CD14-positive monocyte (primary cell): ENCODE data around the gene C16orf96. TPM values are rescaled to one million over a fixed set of nuclear protein-coding genes. Genes with fewer than 3 reads are reported as not detected.

Experiments
- DNase-seq, 3 donors: peaks; one replicate each; pipeline ENCODE4 v3.0.0-alpha.2; 2011 to 2022
- H2AFZ ChIP-seq: 2 replicates; pipeline ENCODE4 v1.6.0; 2012; ENCODE audit warnings: mild to moderate bottlenecking, low read depth, low read length, inconsistent platforms; ENCODE audit not compliant: insufficient read depth, poor library complexity, severe bottlenecking
- H3K27ac ChIP-seq, 2 donors: 1 replicate in 1 of 2; 2 replicates in 1 of 2; pipeline ENCODE4 v1.5.1; 2012 to 2013; ENCODE audit warnings: low read length in 2 of 2, control low read depth in 1 of 2, inconsistent platforms in 1 of 2, low read depth in 1 of 2, mild to moderate bottlenecking in 1 of 2
- H3K27me3 ChIP-seq, 2 donors: one replicate each; pipeline versions ENCODE4 v1.6.0 to v1.6.1; 2011 to 2013; ENCODE audit warnings: low read length in 2 of 2; ENCODE audit not compliant: control insufficient read depth in 2 of 2, insufficient read depth in 2 of 2
- H3K36me3 ChIP-seq, 2 donors: replicated peaks in 1 of 2; 1 replicate in 1 of 2; 2 replicates in 1 of 2; pipeline versions ENCODE4 v1.5.1 to v1.6.1; 2012 to 2013; ENCODE audit warnings: low read length in 2 of 2, control low read depth in 1 of 2, inconsistent platforms in 1 of 2, mild to moderate bottlenecking in 1 of 2; ENCODE audit not compliant: insufficient read depth in 2 of 2, control insufficient read depth in 1 of 2
- H3K4me1 ChIP-seq, 2 donors: 1 replicate in 1 of 2; 2 replicates in 1 of 2; pipeline versions ENCODE4 v1.5.1 to v1.6.1; 2012 to 2013; ENCODE audit warnings: low read length in 2 of 2, control low read depth in 1 of 2, inconsistent platforms in 1 of 2, mild to moderate bottlenecking in 1 of 2, moderate library complexity in 1 of 2; ENCODE audit not compliant: insufficient read depth in 2 of 2, control insufficient read depth in 1 of 2
- H3K4me2 ChIP-seq: replicated peaks from 2 replicates; pipeline ENCODE3; 2012; ENCODE audit warnings: low read length, moderate library complexity, mild to moderate bottlenecking; ENCODE audit not compliant: poor library complexity, severe bottlenecking; ENCODE audit errors: extremely low read depth
- H3K4me3 ChIP-seq, 3 experiments: fragments of 200-600 bp in 1 of 3; sonication (generic) in 1 of 3; replicated peaks in 1 of 3; 1 replicate in 2 of 3; 2 replicates in 1 of 3; pipeline ENCODE4 v1.5.1; 2011 to 2013; ENCODE audit warnings: low read length in 3 of 3, mild to moderate bottlenecking in 3 of 3, control low read depth in 2 of 3, low read depth in 2 of 3, inconsistent platforms in 1 of 3, moderate library complexity in 1 of 3
- H3K79me2 ChIP-seq: 2 replicates; pipeline ENCODE4 v1.6.0; 2012; ENCODE audit warnings: mild to moderate bottlenecking, control low read depth, inconsistent platforms, low read length, moderate library complexity; ENCODE audit not compliant: insufficient read depth
- H3K9ac ChIP-seq: 2 replicates; pipeline ENCODE4 v1.6.0; 2017; ENCODE audit warnings: low read length, mild to moderate bottlenecking; ENCODE audit not compliant: insufficient read depth, poor library complexity, severe bottlenecking
- H3K9me3 ChIP-seq, 2 donors: replicated peaks in 1 of 2; 1 replicate in 1 of 2; 2 replicates in 1 of 2; pipeline versions ENCODE4 v1.5.1 to v1.6.1; 2012 to 2013; ENCODE audit warnings: low read length in 2 of 2, control low read depth in 1 of 2; ENCODE audit not compliant: control insufficient read depth in 1 of 2, insufficient read depth in 1 of 2
- H4K20me1 ChIP-seq: 2 replicates; pipeline ENCODE4 v1.6.0; 2012; ENCODE audit warnings: mild to moderate bottlenecking, low read length, control low read depth, moderate library complexity; ENCODE audit not compliant: insufficient read depth
- H3K27ac Mint-ChIP-seq, 7 donors: one replicate each; pipeline ENCODE4 v1.8.0; 2020; ENCODE audit warnings: mild to moderate bottlenecking in 7 of 7, mixed read lengths in 7 of 7, moderate library complexity in 6 of 7, inconsistent platforms in 2 of 7
- H3K27me3 Mint-ChIP-seq, 3 donors: one replicate each; pipeline ENCODE4 v1.8.0; 2021 to 2022; ENCODE audit warnings: low read depth in 3 of 3, mild to moderate bottlenecking in 3 of 3, mixed read lengths in 3 of 3, moderate library complexity in 3 of 3, inconsistent platforms in 1 of 3
- H3K36me3 Mint-ChIP-seq, 2 donors: one replicate each; pipeline ENCODE4 v1.8.0; 2020; ENCODE audit warnings: mixed read lengths in 2 of 2, inconsistent platforms in 1 of 2, mild to moderate bottlenecking in 1 of 2
- H3K4me1 Mint-ChIP-seq: one replicate; pipeline ENCODE4 v1.8.0; 2020; ENCODE audit warnings: mild to moderate bottlenecking, mixed read lengths
- H3K4me3 Mint-ChIP-seq, 2 donors: one replicate each; pipeline ENCODE4 v1.8.0; 2020; ENCODE audit warnings: mild to moderate bottlenecking in 2 of 2, mixed read lengths in 2 of 2, moderate library complexity in 1 of 2
- H3K9me3 Mint-ChIP-seq, 7 donors: one replicate each; pipeline ENCODE4 v1.8.0; 2020 to 2022; ENCODE audit warnings: mixed read lengths in 7 of 7, mild to moderate bottlenecking in 6 of 7, moderate library complexity in 6 of 7, inconsistent platforms in 2 of 7
- WGBS: methylation state at CpG from one replicate; pipeline ENCODE4 v1.1.5; 2013; ENCODE audit warnings: missing lambda C conversion rate; ENCODE audit not compliant: insufficient coverage; 5-methylcytosine and 5-hydroxymethylcytosine counted together
- intact Hi-C, 2 donors: fragments of 100-400 bp; cut with micrococcal nuclease; formaldehyde crosslinking; loops; one replicate each; pipeline versions ENCODE4 v1.15.0 to v1.15.1; 2023
- polyA plus RNA-seq, 3 donors: library from polyadenylated mRNA; depleted of rRNA in 1 of 3; unstranded in 2 of 3; stranded (reverse) in 1 of 3; fragments of 300-500 nt in 2 of 3; fragments of >200 nt in 1 of 3; fragmentation: Illumina TruSeq in 2 of 3; gene quantifications; 1 replicate in 2 of 3; 2 replicates in 1 of 3; pipeline ENCODE4 v1.2.3, GENCODE V29; 2012 to 2021
- TF ChIP-seq, protein P1 (sequence below): fragments of 200-600 bp; IDR thresholded peaks from one replicate; pipeline ENCODE4 v1.8.0; 2022; ENCODE audit warnings: antibody characterized with exemption, mild to moderate bottlenecking

Gene C16orf96
- polyA plus RNA-seq, 3 donors = 0.13 TPM; not detected in 2

DNA sequence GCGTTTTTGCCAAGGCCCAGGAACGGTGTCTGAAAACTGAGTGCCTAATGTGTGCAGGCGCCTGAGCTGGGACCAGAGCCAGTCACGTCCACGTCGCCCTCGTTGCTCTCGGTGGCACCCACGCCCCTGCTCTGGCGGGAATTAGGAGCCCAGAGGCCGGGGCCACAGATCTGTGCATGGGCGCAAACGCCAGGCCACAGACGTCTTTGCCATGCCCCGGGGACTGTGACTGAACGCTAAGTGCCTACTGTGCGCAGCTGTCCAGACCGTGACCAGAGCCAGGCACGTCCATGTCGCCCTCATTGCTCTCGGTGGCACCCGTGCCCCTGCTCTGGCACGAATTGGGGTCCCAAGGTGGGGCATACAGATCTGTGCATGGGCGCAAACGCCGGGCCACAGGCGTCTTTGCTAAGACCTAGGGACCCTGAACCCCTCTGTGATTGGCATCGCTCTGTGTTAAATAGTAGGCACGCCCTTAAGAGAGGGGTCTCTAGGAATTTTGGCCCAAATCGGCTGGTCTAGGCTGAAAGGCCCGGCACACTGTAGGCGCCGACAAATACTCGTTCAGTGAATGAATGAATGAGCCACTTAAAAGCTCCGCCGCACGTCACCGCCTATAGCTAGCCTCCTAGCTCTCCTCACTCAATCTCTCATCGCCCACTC, 59.4 kb downstream of the C16orf96 start:
- peaks cover 0 to 1% (median 0%) of the 10 kb centered on the region in 7 donors for H3K9me3 Mint-ChIP-seq
- intact Hi-C loops = loop anchor here in 1 of 2 donors (1.0 to 10.0 kb wide), 4 partner anchors 9 to 198 kb away; partner anchors contain the start of genes CDIP1, CORO7 and MGRN1
- Histone ChIP-seq H3K9ac (peak overlapping the region; percentile 85), H3K4me2 (peak overlapping the region; percentile 96), H4K20me1 (peaks cover 36% of the 10 kb centered on the region), H2AFZ (peak overlapping the region; percentile 87), H3K27me3 (no peaks in the 10 kb centered on the region), H3K4me1 (peaks cover 47 to 53% of the 10 kb centered on the region in 2 donors), H3K36me3 (no peaks in the 10 kb centered on the region), H3K4me3 (peak overlapping the region; percentile 61 to 76 (median 64)), H3K27ac (peak overlapping the region; percentile 78 to 89), H3K9me3 (no peaks in the 10 kb centered on the region), H3K79me2 (peaks cover 38% of the 10 kb centered on the region)
- peaks cover 47% of the 10 kb centered on the region for H3K4me1 Mint-ChIP-seq
- no peak for DNase-seq
- WGBS = 86% methylated on average over 33 of the region's 39 CpGs
- TF ChIP-seq, protein P1, sequence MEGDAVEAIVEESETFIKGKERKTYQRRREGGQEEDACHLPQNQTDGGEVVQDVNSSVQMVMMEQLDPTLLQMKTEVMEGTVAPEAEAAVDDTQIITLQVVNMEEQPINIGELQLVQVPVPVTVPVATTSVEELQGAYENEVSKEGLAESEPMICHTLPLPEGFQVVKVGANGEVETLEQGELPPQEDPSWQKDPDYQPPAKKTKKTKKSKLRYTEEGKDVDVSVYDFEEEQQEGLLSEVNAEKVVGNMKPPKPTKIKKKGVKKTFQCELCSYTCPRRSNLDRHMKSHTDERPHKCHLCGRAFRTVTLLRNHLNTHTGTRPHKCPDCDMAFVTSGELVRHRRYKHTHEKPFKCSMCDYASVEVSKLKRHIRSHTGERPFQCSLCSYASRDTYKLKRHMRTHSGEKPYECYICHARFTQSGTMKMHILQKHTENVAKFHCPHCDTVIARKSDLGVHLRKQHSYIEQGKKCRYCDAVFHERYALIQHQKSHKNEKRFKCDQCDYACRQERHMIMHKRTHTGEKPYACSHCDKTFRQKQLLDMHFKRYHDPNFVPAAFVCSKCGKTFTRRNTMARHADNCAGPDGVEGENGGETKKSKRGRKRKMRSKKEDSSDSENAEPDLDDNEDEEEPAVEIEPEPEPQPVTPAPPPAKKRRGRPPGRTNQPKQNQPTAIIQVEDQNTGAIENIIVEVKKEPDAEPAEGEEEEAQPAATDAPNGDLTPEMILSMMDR = no peak
- peak overlapping the region; percentile 68 to 76 for H3K4me3 Mint-ChIP-seq
- H3K36me3 Mint-ChIP-seq = no peaks in the 10 kb centered on the region
- H3K27me3 Mint-ChIP-seq = peaks cover 0 to 2% (median 0%) of the 10 kb centered on the region in 3 donors
- peak overlapping the region; percentile 86 to 96 (median 90) for H3K27ac Mint-ChIP-seq

DNA sequence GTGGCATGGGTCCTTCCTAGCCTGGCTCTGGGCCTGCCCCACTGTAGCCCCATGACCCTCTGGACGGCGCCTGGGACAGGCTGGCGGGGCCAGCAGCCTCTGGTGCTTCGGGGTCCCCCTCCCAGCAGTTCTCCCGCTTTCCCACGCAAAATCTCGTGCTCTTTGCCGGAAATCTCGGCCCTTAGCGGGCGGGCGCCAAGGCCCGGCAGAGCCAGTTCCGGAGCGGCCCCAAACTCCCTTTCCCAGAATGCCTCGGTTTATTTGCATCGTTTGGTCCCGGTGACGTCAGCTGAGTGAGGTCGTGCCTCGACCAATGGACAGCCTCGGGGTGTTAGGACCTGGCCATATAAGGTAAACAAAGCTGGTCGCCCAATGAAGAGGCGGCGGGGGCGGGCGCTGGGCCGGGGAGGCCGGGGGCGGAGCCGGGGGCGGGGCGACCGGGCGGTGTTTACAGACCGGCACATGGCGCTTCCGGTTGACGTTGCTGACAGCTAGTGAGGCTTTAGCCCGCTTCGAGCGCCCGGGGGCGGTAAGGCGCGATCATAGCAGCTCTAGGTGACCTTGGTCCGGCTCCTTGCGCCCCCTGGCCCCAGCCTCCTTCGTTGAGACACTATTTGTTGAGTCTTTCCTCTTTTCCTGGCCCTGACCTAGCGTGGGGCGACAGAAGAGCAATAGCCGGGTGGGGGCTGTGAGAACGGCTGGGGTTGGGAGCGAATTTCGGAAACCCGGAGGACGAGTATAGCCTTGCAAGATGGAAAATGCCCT, 60.1 kb downstream of the C16orf96 start:
- DNase-seq = peak; percentile 99 to 100 (median 100)
- Mint-ChIP-seq H3K27ac (peak overlapping the region; percentile 96 to 99 (median 98)), H3K4me1 (peaks cover 46% of the 10 kb centered on the region), H3K27me3 (peaks cover 0 to 2% (median 0%) of the 10 kb centered on the region in 3 donors), H3K36me3 (no peaks in the 10 kb centered on the region), H3K4me3 (peak overlapping the region; percentile 82 to 95), H3K9me3 (peaks cover 0 to 1% (median 0%) of the 10 kb centered on the region in 7 donors)
- peak overlapping the region; percentile 93 to 94 for H3K27ac ChIP-seq
- TF ChIP-seq, protein P1 = peak; percentile 46
- H3K4me1 ChIP-seq = peaks cover 47 to 52% of the 10 kb centered on the region in 2 donors
- H3K27me3 ChIP-seq = no peaks in the 10 kb centered on the region
- WGBS = 0% methylated on average over 56 of the region's 57 CpGs
- intact Hi-C loops = loop anchor here in 1 of 2 donors (1.0 to 10.0 kb wide), 3 partner anchors 8 to 199 kb away; partner anchors contain the start of genes CORO7 and MGRN1
- peak overlapping the region; percentile 96 for H3K4me2 ChIP-seq
- H3K9me3 ChIP-seq = no peaks in the 10 kb centered on the region
- peak overlapping the region; percentile 75 for H3K9ac ChIP-seq
- peaks cover 31% of the 10 kb centered on the region for H3K79me2 ChIP-seq
- H3K4me3 ChIP-seq = peak overlapping the region; percentile 15 to 79 (median 56)
- peaks cover 29% of the 10 kb centered on the region for H4K20me1 ChIP-seq
- H3K36me3 ChIP-seq = no peaks in the 10 kb centered on the region
- H2AFZ ChIP-seq = peak overlapping the region; percentile 87
